NT2/D1 (cell line): ENCODE measurements around the gene HNRNPF.

Source experiments
- DNase-seq: peaks from one replicate; pipeline ENCODE4 v3.0.0-alpha.2; 2011; ENCODE audit warnings: low read depth, low spot score
- H3K27me3 ChIP-seq: 2 replicates; pipeline ENCODE4 v1.6.0; 2011; ENCODE audit warnings: mild to moderate bottlenecking; ENCODE audit not compliant: insufficient read length, insufficient read depth
- H3K36me3 ChIP-seq: 2 replicates; pipeline ENCODE4 v1.6.1; 2011; ENCODE audit warnings: mild to moderate bottlenecking, low read length, mixed read lengths; ENCODE audit not compliant: insufficient read depth, insufficient read length
- H3K4me1 ChIP-seq: 2 replicates; pipeline ENCODE4 v1.5.1; 2011; ENCODE audit not compliant: insufficient read depth, insufficient read length
- H3K4me3 ChIP-seq: 2 replicates; pipeline ENCODE4 v1.5.1; 2011; ENCODE audit warnings: low read depth; ENCODE audit not compliant: insufficient read length
- H3K9ac ChIP-seq: 2 replicates; pipeline ENCODE4 v1.6.0; 2011; ENCODE audit warnings: low read depth; ENCODE audit not compliant: insufficient read length
- H3K9me3 ChIP-seq: 2 replicates; pipeline ENCODE4 v1.5.1; 2011; ENCODE audit warnings: mild to moderate bottlenecking, low read length; ENCODE audit not compliant: insufficient read depth
- SUZ12 ChIP-seq: IDR thresholded peaks from 2 replicates; pipeline ENCODE4 v1.6.1; 2011; ENCODE audit not compliant: insufficient read length, insufficient read depth; ENCODE audit errors: extremely low read depth
- YY1 ChIP-seq: IDR thresholded peaks from 2 replicates; pipeline ENCODE4 v1.6.1; 2011; ENCODE audit not compliant: insufficient read length, insufficient read depth
- ZNF274 ChIP-seq: IDR thresholded peaks from 2 replicates; pipeline ENCODE4 v1.6.1; 2011; ENCODE audit warnings: mild to moderate bottlenecking, low read depth, low read length

The HNRNPF gene

DNA sequence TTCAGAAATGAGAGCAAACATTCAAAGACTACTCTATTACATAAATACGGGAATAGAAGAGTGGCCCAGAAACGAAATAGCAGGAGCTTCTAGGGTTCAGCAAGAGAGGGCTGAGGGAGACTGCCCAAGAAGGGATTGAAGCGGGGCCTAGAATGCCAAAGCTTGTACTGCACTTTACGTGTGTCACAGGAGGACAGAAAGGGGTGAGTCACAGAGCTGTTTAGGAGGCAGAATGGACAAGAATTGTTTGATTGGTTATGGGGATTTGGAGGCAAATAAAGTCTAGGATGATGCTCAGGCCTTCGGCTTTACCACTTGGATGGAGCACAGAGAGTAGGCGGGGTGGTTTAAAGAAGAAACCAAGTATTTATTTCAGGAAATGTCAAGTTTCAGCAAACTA is 48.9 kb downstream of the HNRNPF start:
- peaks cover 4% of the 10 kb centered on the region for H3K4me1 ChIP-seq
- H3K36me3 ChIP-seq = no peaks in the 10 kb centered on the region
- no peak overlapping the region for H3K4me3 ChIP-seq
- no peak for DNase-seq
- no peak overlapping the region for H3K9ac ChIP-seq
- H3K27me3 ChIP-seq = no peaks in the 10 kb centered on the region
- H3K9me3 ChIP-seq = no peaks in the 10 kb centered on the region
- TF ChIP-seq SUZ12 (no peak), ZNF274 (no peak), YY1 (no peak)

DNA sequence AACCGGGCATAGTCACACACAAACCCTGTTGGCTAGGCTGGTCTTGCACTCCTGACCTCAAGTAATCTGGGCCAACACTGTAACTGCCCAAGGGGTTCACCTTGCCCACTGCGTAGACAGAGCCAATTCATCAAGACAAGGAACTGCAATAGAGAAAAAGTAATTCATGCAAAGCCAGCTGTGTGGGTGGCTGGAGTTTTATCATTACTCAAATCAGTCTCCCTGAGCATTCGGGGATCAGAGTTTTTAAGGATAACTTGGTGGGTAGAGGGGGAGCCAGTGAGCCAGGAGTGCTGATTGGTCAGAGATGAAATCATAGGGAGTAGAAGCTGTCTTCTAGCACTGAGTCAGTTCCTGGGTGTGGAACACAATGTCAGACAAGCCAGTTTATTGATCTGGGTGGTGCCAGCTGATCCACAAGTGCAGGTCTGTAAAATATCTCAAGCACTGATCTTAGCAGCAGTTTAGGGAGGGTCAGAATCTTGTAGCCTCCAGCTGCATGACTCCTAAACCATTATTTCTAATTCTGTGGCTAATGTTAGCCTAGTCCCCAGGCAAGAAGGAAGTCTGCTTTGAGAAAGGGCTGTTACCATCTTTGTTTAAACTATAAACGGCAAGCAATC is 53.1 kb downstream of the HNRNPF start:
- Histone ChIP-seq H3K4me3 (no peak overlapping the region), H3K36me3 (no peaks in the 10 kb centered on the region), H3K9me3 (no peaks in the 10 kb centered on the region), H3K27me3 (no peaks in the 10 kb centered on the region), H3K9ac (no peak overlapping the region), H3K4me1 (peaks cover 3% of the 10 kb centered on the region)
- no peak for DNase-seq
- no peak for TF ChIP-seq ZNF274

DNA sequence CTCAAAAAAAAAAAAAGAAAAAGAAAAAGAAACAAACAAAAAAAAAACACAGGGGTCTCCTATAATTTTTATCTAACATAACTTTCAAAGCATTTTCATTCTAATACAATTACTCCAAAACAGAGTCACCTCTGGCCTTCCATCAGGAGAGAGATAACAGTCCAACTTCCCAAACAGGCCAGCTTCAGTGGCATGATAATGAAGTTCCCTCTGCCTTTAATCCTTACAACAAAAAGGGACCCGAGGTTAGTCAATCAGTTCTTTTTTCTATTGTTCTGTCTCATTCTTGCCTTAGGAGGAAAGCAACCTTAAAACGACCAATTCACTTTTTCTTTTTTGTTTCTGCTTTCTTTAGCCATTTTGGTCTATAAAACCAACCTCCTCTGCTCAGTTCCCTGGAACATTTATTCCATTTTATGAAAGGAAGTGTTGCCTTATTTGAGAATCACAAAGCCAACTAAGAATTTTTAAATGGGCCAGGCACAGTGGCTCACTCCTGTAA is 54.1 kb downstream of the HNRNPF start:
- Histone ChIP-seq H3K36me3 (no peaks in the 10 kb centered on the region), H3K4me3 (no peak overlapping the region), H3K9me3 (no peaks in the 10 kb centered on the region), H3K4me1 (peaks cover 3% of the 10 kb centered on the region), H3K9ac (no peak overlapping the region), H3K27me3 (no peaks in the 10 kb centered on the region)
- DNase-seq = no peak
- TF ChIP-seq SUZ12 = no peak
- TF ChIP-seq YY1 = no peak
- TF ChIP-seq ZNF274 = no peak

DNA sequence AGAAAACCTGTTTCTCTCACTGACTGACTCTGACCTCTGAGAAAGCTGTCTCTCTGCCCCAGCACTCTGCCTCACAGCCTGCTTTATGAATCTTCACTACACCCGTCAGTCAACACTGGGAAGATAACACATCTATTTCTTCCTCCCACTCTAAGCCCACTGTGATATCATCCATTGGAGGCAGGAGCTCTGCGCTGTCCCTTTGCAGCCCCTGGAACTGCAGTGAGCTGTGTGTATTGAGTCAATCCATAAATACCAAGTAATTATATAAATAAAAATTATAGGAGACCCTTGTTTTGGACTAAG is 54.7 kb downstream of the HNRNPF start:
- Histone ChIP-seq H3K4me1 (peaks cover 3% of the 10 kb centered on the region), H3K36me3 (no peaks in the 10 kb centered on the region), H3K9me3 (no peaks in the 10 kb centered on the region), H3K4me3 (no peak overlapping the region), H3K9ac (no peak overlapping the region), H3K27me3 (no peaks in the 10 kb centered on the region)
- TF ChIP-seq YY1 (no peak), SUZ12 (no peak), ZNF274 (no peak)
- DNase-seq = no peak

DNA sequence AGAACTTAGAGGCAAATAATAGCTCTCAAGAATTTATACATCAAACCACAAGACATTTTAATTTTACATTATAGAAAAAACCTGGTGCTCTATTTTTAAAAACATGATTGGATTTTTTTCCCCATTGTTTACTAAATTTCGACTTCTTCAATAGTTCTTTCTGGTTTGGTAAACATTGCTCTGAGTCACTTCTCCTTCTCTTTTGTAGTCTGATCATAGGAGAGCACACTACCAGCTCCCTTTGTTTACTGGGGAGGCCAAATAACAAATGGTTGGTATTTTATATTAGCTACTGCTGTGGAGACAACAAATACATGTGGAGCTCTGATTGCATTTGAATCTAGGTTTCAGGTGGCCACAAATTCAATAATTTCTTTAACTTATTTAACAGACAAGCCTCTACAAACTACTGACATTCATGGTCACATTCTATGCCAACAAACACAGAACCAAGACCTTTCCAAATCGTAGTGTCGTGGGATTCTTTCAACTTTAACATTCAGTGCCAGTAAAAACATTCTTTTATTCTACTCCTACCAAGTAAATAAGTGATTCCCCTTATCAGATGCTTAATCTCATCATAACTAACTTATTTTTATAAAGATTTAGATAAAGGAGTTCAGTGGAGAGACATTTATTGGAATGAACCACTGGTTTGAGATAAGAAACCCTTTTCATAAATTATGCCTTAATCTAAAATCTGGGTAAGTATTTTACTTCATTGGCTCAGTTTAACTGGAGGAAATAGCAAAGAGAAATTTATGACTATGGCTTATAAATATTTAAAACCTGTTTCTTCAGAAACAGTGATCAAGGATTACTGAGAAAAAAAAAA is 55.3 kb downstream of the HNRNPF start:
- Histone ChIP-seq H3K36me3 (no peaks in the 10 kb centered on the region), H3K4me1 (peaks cover 3% of the 10 kb centered on the region), H3K9ac (no peak overlapping the region), H3K4me3 (no peak overlapping the region), H3K27me3 (no peaks in the 10 kb centered on the region), H3K9me3 (no peaks in the 10 kb centered on the region)
- no peak for TF ChIP-seq SUZ12
- TF ChIP-seq YY1 = no peak
- no peak for TF ChIP-seq ZNF274
- DNase-seq = no peak

DNA sequence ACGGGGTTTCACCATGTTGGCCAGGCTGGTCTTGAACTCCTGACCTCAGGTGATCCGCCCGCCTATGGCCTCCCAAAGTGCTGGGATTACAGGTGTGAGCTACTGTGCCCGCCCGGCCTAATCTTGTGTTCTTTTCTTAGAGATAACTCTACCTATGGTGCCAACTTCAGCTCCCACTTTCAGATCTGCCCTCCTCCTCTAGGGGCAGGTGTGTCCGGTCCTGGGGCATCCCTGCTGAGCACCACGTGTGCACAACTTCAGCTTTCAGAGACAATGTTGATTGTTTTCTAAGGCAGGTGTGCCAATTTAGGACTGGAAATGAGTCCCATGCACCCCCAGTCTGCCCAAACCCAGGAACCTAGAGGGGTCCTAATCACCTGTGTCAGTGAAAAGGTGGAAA is 56.0 kb downstream of the HNRNPF start:
- Histone ChIP-seq H3K9ac (no peak overlapping the region), H3K4me3 (no peak overlapping the region), H3K9me3 (no peaks in the 10 kb centered on the region), H3K27me3 (no peaks in the 10 kb centered on the region), H3K36me3 (no peaks in the 10 kb centered on the region), H3K4me1 (peaks cover 4% of the 10 kb centered on the region)
- TF ChIP-seq YY1 (no peak), SUZ12 (no peak), ZNF274 (no peak)
- no peak for DNase-seq

DNA sequence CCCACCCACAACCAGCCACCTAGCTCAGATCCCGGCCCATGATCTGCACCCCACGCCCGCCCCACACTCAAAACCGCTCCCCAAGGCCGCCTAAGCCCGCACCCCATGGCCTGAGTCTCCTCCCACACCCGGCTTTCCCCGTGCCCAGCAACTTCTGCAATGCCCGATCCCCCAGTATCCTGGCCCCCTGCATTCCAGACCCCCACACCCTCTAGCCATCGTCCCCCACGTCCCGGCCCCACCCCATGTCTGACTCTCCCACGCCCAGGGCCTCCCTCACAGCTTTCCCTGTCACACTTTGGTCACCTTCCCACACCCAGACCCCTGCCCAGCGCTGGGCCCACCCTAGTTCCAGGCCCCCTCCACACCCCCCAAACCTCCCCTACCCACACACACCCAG is 57.7 kb downstream of the HNRNPF start:
- Histone ChIP-seq H3K9me3 (no peaks in the 10 kb centered on the region), H3K4me1 (peaks cover 5% of the 10 kb centered on the region), H3K9ac (no peak overlapping the region), H3K27me3 (no peaks in the 10 kb centered on the region), H3K4me3 (no peak overlapping the region), H3K36me3 (no peaks in the 10 kb centered on the region)
- TF ChIP-seq ZNF274 = no peak
- no peak for TF ChIP-seq YY1
- no peak for TF ChIP-seq SUZ12
- no peak for DNase-seq
